DND-41 (cell line): Measurements from ENCODE around the gene KCTD14.

Experiments used
- ATAC-seq: fragments of 200-7000 bp; cut with Tn5 transposase; 3 replicates; pipeline ENCODE4 v1.9.1; 2021; ENCODE audit warnings: low read depth; ENCODE audit not compliant: insufficient read depth
- DNase-seq: peaks from one replicate; pipeline ENCODE4 v3.0.0-alpha.2; 2020
- H2AFZ ChIP-seq: 2 replicates; pipeline ENCODE4 v1.6.0; 2012; ENCODE audit warnings: low read depth, low read length
- H3K27ac ChIP-seq: 2 replicates; pipeline ENCODE4 v1.5.1; 2012; ENCODE audit warnings: low read length, inconsistent platforms
- H3K27me3 ChIP-seq: fragments of 200-600 bp; sonication (generic); 2 replicates; pipeline ENCODE4 v1.6.0; 2012; ENCODE audit warnings: low read length, mild to moderate bottlenecking, inconsistent platforms; ENCODE audit not compliant: insufficient read depth, poor library complexity
- H3K36me3 ChIP-seq: 2 replicates; pipeline ENCODE4 v1.5.1; 2012; ENCODE audit warnings: low read length, inconsistent platforms; ENCODE audit not compliant: insufficient read depth
- H3K4me1 ChIP-seq: 2 replicates; pipeline ENCODE4 v1.5.1; 2012; ENCODE audit warnings: mild to moderate bottlenecking, low read length; ENCODE audit not compliant: insufficient read depth
- H3K4me2 ChIP-seq: 2 replicates; pipeline ENCODE4 v1.6.0; 2012; ENCODE audit warnings: mild to moderate bottlenecking, moderate library complexity, low read length, inconsistent platforms; ENCODE audit not compliant: insufficient read depth
- H3K4me3 ChIP-seq, 2 experiments: fragments of 200-600 bp in 1 of 2; shearing (Covaris generic) in 1 of 2; 2 replicates each; pipeline ENCODE4 v1.5.1; 2012 to 2016; ENCODE audit warnings: inconsistent platforms in 2 of 2, low read length in 2 of 2, mild to moderate bottlenecking in 2 of 2, low read depth in 1 of 2, moderate library complexity in 1 of 2
- H3K79me2 ChIP-seq: 2 replicates; pipeline ENCODE4 v1.6.0; 2012; ENCODE audit warnings: low read length, inconsistent platforms; ENCODE audit not compliant: insufficient read depth
- H3K9ac ChIP-seq: 2 replicates; pipeline ENCODE4 v1.6.0; 2012; ENCODE audit warnings: low read depth, mild to moderate bottlenecking, inconsistent platforms, low read length, moderate library complexity
- H3K9me3 ChIP-seq: 2 replicates; pipeline ENCODE4 v1.5.1; 2012; ENCODE audit warnings: low read length, moderate library complexity, mild to moderate bottlenecking, inconsistent platforms; ENCODE audit not compliant: insufficient read depth, severe bottlenecking
- H4K20me1 ChIP-seq: 2 replicates; pipeline ENCODE4 v1.6.0; 2012; ENCODE audit warnings: low read length; ENCODE audit not compliant: insufficient read depth
- EZH2 ChIP-seq: IDR thresholded peaks from 3 replicates; pipeline ENCODE4 v1.6.1; 2012; ENCODE audit warnings: borderline replicate concordance, low read depth, mild to moderate bottlenecking, moderate library complexity, low read length, inconsistent platforms; ENCODE audit not compliant: severe bottlenecking
- TF ChIP-seq, protein P1 (sequence below): IDR thresholded peaks from 2 replicates; pipeline ENCODE4 v1.5.1; 2012; ENCODE audit warnings: borderline replicate concordance, low read length, moderate library complexity, mild to moderate bottlenecking; ENCODE audit not compliant: poor library complexity, severe bottlenecking; ENCODE audit errors: extremely low read depth

Gene KCTD14, protein sequence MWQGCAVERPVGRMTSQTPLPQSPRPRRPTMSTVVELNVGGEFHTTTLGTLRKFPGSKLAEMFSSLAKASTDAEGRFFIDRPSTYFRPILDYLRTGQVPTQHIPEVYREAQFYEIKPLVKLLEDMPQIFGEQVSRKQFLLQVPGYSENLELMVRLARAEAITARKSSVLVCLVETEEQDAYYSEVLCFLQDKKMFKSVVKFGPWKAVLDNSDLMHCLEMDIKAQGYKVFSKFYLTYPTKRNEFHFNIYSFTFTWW

DNA sequence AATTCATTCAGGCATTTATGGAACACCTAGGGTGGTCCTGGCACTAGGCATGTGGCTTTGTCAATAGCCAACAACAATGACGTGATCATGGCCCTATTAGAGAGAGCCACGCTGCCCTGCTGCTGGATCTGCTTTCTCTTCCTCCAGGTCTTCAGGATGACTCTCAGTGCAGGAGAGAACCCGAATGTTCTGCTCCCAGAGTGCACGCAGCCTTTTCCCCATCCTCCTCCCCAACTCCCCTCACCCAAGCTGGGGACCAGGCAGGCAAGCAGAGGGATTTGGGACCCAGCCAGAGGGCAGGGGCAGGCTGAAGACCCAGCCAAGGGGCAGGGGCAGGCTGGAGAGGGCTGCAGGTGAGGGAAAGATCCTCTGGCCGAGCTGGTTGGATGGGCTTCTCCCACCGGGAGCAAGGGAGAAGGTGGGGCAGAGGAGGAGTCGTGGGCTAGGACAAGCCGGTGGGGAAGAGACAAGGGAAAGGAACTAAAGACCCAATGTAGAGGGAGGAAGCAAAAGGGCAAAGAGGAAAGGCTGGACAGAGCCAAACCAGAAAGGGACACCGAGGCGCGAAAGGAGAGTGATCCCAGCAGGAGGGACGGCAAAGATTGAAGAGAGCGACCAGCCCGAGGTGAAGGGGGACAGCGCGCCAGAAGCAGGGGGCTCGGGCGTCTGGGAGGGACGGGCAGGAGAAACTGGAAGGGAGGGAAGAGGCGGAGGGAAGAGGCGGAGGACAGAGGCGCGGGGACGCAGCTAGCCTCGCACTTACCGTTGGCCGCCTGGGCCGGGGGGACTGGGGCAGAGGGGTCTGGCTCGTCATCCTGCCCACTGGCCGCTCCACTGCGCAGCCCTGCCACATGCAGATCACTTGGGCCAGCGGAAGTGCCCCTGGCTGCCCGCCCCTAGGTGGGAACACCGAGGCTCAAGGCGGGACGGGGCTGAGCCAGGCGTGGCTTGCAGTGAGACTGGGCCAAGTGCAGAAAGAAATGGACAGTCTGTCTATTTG, at the start of gene KCTD14:
KCTD14 (minus strand) TSS at position 880 of the 1,000 bp plus-strand sequence; CDS start at position 853, 27 bp downstream.
- Histone ChIP-seq H3K9ac (no peak within 1 kb of the TSS), H3K4me2 (no peak within 1 kb of the TSS), H3K36me3 (no peaks in the 10 kb centered on the region), H3K4me1 (no peaks in the 10 kb centered on the region), H2AFZ (no peak within 1 kb of the TSS), H3K79me2 (no peaks in the 10 kb centered on the region), H3K27ac (no peak within 1 kb of the TSS), H4K20me1 (no peaks in the 10 kb centered on the region), H3K9me3 (no peaks in the 10 kb centered on the region), H3K27me3 (no peaks in the 10 kb centered on the region), H3K4me3 (no peak within 1 kb of the TSS)
- DNase-seq (no peak), ATAC-seq (no peak)
- TF ChIP-seq, protein P1, sequence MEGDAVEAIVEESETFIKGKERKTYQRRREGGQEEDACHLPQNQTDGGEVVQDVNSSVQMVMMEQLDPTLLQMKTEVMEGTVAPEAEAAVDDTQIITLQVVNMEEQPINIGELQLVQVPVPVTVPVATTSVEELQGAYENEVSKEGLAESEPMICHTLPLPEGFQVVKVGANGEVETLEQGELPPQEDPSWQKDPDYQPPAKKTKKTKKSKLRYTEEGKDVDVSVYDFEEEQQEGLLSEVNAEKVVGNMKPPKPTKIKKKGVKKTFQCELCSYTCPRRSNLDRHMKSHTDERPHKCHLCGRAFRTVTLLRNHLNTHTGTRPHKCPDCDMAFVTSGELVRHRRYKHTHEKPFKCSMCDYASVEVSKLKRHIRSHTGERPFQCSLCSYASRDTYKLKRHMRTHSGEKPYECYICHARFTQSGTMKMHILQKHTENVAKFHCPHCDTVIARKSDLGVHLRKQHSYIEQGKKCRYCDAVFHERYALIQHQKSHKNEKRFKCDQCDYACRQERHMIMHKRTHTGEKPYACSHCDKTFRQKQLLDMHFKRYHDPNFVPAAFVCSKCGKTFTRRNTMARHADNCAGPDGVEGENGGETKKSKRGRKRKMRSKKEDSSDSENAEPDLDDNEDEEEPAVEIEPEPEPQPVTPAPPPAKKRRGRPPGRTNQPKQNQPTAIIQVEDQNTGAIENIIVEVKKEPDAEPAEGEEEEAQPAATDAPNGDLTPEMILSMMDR, result no peak
- no peak for TF ChIP-seq EZH2

DNA sequence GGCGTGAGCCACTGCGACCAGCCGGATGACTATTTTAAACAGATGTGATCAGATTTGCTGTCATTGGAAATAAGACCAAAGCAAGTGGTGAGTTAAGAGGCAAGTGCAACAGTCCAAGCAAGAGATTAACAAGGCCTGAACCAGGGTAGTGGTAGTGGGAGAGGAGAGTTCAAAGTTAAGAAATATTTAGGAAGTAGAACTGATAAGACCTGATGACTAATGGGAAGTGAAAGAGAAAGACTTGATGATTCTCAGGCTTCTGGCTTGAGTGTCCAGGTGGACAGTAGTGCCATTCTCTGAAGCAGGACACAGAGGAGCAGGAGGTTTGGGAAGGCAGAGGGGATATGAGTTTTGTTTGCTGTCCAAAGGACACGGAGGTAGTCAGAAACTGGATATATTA, 49.4 kb upstream of the KCTD14 start:
- no peak for ATAC-seq
- no peak overlapping the region for H3K9ac ChIP-seq
- DNase-seq, result no peak
- no peak overlapping the region for H3K4me2 ChIP-seq
- peaks cover 70% of the 10 kb centered on the region for H3K79me2 ChIP-seq
- no peak for TF ChIP-seq EZH2
- TF ChIP-seq, protein P1, result no peak
- H3K36me3 ChIP-seq, result peaks cover 68% of the 10 kb centered on the region
- H2AFZ ChIP-seq, result no peak overlapping the region
- no peaks in the 10 kb centered on the region for H3K9me3 ChIP-seq
- peaks cover 22% of the 10 kb centered on the region for H4K20me1 ChIP-seq
- H3K4me1 ChIP-seq, result peaks cover 23% of the 10 kb centered on the region
- no peak overlapping the region for H3K4me3 ChIP-seq
- no peak overlapping the region for H3K27ac ChIP-seq
- no peaks in the 10 kb centered on the region for H3K27me3 ChIP-seq

DNA sequence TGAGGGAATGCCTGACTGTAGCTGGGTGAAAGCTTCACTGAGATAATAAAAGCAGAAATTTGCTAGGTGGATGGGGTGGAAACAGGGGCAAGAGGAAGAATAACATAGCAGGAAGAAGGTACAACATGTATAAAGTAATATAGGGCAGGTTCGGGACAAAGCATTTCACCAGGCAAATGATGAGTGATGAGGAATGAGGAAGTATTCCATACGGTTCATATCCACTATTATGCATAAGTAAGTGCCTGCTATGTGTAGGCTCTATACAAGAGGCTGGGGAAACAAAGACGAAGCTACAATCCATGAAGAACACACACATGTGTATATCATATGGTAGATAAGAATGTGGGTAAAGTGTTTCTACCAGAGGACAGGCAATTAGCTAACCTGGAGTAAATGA, 48.6 kb upstream of the KCTD14 start:
- Histone ChIP-seq H3K4me1 (peaks cover 16% of the 10 kb centered on the region), H3K9ac (no peak overlapping the region), H3K9me3 (no peaks in the 10 kb centered on the region), H3K4me3 (no peak overlapping the region), H3K27ac (no peak overlapping the region), H3K4me2 (no peak overlapping the region), H2AFZ (no peak overlapping the region), H4K20me1 (peaks cover 19% of the 10 kb centered on the region), H3K36me3 (peaks cover 67% of the 10 kb centered on the region), H3K27me3 (no peaks in the 10 kb centered on the region), H3K79me2 (peaks cover 62% of the 10 kb centered on the region)
- TF ChIP-seq, protein P1, result no peak
- no peak for TF ChIP-seq EZH2
- DNase-seq (no peak), ATAC-seq (no peak)
